KOPT-K1 (cell line): ENCODE measurements around the gene ZNF84.

Source experiments
- H3K27ac ChIP-seq: fragments of 200-600 bp; sonication (generic); 2 replicates; pipeline ENCODE4 v1.5.1; 2016; ENCODE audit warnings: antibody characterized with exemption, mild to moderate bottlenecking, low read depth, low read length; ENCODE audit not compliant: poor library complexity, severe bottlenecking
- H3K36me3 ChIP-seq: fragments of 200-600 bp; sonication (generic); 2 replicates; pipeline ENCODE4 v1.5.1; 2017; ENCODE audit warnings: antibody characterized with exemption, mild to moderate bottlenecking, low read length, moderate library complexity; ENCODE audit not compliant: insufficient read depth
- H3K9me3 ChIP-seq: fragments of 200-600 bp; sonication (generic); 2 replicates; pipeline ENCODE4 v1.5.1; 2017; ENCODE audit warnings: antibody characterized with exemption, low read length, mild to moderate bottlenecking; ENCODE audit not compliant: insufficient read depth, poor library complexity, severe bottlenecking

ZNF84 gene

DNA sequence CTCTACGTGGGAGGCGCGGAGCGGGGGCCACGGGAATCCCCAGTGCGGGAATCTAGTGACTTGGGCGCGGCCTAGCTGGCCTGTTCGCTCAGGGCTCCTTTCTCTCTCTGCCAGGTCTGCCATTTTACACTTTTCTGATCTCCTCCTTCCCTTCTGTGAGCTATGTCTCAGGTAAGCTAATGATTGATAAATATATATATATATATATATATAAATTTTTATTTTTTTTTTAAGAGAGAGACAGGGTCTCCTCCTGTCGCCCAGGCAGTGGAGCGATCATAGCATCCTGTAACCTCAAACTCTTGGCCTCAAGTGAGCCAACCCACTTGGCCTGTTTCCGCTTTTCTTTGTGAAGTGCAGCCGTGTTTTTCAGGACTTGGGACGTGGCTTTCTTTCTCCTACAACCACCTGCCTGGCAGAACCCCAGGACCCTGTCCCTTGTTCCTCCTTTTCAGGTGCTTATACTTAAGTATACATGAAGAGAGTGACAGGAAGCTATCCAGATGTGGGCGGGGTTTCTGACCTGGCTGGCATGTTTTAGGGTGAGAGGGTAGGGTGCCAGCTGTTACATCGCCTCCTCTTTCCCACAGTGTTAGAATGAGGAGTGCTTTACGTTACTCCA is 44.0 kb downstream of the ZNF84 start:
- Histone ChIP-seq H3K9me3 (peaks cover 84% of the 10 kb centered on the region), H3K36me3 (peaks cover 48% of the 10 kb centered on the region), H3K27ac (peak overlapping the region; percentile 89)

DNA sequence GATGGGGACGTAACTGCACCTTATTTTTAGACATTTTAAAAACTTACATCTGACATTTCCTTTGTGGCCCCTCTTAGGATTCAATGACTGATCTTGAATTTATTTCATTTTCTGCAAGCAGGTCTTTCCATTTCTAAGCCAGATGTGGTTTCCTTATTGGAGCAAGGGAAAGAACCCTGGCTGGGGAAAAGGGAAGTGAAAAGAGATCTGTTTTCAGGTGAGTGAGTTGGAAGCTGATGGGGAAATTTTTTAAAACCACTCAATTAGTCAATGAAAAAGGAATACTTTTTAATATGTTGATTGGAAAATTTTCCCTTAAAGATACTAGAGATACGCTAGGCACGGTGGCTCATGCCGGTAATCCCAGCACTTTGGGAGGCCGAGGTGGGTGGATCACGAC is 46.0 kb downstream of the ZNF84 start:
- Histone ChIP-seq H3K36me3 (peaks cover 68% of the 10 kb centered on the region), H3K9me3 (peaks cover 84% of the 10 kb centered on the region), H3K27ac (no peak overlapping the region)

DNA sequence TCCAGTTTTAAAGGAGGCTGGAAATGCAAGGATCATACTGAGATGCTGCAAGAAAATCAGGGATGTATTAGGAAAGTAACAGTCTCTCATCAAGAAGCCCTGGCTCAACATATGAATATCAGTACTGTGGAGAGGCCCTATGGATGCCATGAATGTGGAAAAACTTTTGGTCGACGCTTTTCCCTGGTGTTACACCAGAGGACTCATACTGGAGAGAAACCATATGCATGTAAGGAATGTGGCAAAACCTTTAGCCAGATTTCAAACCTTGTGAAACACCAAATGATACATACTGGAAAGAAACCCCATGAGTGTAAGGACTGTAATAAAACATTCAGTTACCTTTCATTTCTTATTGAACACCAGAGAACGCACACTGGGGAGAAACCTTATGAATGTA is 68.3 kb downstream of the ZNF84 start:
- no peak overlapping the region for H3K27ac ChIP-seq
- peaks cover 100% of the 10 kb centered on the region for H3K9me3 ChIP-seq
- H3K36me3 ChIP-seq, result peaks cover 99% of the 10 kb centered on the region

DNA sequence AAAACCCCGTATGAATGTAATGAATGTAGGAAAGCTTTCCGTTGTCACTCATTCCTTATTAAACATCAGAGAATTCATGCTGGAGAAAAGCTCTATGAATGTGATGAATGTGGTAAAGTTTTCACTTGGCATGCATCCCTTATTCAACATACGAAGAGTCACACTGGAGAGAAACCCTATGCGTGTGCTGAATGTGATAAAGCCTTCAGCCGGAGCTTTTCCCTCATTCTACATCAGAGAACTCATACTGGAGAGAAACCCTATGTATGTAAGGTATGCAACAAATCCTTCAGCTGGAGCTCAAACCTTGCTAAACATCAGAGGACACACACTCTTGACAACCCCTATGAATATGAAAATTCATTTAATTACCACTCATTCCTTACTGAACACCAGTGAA is 68.9 kb downstream of the ZNF84 start:
- peaks cover 97% of the 10 kb centered on the region for H3K36me3 ChIP-seq
- no peak overlapping the region for H3K27ac ChIP-seq
- H3K9me3 ChIP-seq, result peaks cover 100% of the 10 kb centered on the region

DNA sequence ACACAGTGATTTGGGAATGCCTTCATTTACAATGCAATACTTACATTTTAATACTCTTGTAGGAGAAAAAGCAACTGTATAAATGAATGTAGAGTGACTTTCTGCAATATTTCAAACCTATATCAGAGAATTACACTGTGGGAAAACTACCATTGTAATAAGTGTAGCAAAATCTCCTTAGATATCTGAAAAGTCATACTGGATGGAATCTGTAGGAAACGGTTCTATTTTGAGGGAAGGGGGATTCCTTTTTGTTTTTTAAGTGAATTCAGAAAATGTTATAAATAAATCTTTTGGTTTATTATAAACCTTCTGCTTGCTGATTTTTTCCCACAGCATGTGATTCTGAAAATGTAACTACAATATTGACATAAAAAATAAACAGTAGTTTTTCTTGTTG is 69.8 kb downstream of the ZNF84 start:
- Histone ChIP-seq H3K9me3 (peaks cover 100% of the 10 kb centered on the region), H3K36me3 (peaks cover 88% of the 10 kb centered on the region), H3K27ac (no peak overlapping the region)

DNA sequence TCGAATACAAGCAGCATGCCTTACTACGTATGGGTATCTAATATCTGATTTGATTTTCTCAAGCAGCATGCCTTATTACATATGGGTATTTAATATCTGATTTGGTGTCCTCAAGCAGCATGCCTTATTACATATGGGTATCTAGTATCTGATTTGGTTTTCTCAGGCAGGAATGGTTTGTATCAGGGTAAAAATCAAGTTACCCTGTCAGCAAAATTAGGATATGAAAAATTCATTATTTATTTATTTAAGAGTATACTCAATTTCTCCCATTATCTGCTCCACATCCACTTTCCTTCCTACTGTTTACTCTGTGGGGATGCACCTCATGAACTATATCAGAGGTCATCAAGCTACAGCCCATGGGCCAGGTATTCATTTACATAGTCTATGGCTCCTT is 70.8 kb downstream of the ZNF84 start:
- Histone ChIP-seq H3K27ac (no peak overlapping the region), H3K36me3 (peaks cover 78% of the 10 kb centered on the region), H3K9me3 (peaks cover 98% of the 10 kb centered on the region)
